Testis (tissue), 2 donors: ENCODE results near the gene KCNJ1.

ENCODE experiments used
- CTCF ChIP-seq, 3 experiments: fragments of 450-650 bp in 2 of 3; fragments of 200-600 bp in 1 of 3; sonication (generic) in 1 of 3; IDR thresholded peaks; one replicate each; pipeline ENCODE4 v1.5.1; 2016 to 2019; ENCODE audit warnings: antibody characterized with exemption in 3 of 3, mild to moderate bottlenecking in 2 of 3, moderate library complexity in 1 of 3
- POLR2A ChIP-seq: fragments of 450-650 bp; IDR thresholded peaks from one replicate; pipeline ENCODE4 v1.6.1; 2017; ENCODE audit warnings: antibody characterized with exemption, mild to moderate bottlenecking, moderate library complexity

DNA sequence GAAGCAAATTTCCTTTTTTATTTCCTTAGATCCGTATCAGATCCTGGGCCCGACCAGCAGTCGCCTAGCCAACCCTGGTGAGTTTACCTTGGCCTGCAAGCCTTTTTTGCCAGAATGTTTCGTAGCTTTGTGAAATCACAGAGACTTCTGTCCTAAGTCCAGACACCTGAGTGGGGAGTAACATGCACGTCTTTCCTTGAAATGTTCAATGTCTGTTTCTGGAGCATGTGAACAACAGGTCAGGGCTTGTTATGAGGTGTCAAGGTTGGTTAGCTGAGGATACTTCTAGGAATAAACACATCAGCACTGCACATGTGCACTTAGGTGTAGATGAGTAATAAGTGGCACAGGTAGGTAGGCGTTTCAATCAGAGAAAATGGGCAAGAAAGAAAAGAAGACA, 58.0 kb downstream of the KCNJ1 start:
- TF ChIP-seq CTCF (IDR thresholded peaks at IDR 0.05) (no peak), POLR2A (no peak)
